ENCODE data around the gene CTDSP2.

Gene CTDSP2

GRCh38 chr12:57781244-57781643 is 65.3 kb downstream of the CTDSP2 start:
- Mint-ChIP-seq H3K27ac (no peak overlapping the region), H3K4me1 (peaks cover 13% of the 10 kb centered on the region), H3K27me3 (ENCODE audit: low read depth, poor library complexity) (peaks cover 12% of the 10 kb centered on the region), H3K4me3 (no peak overlapping the region), H3K9me3 (no peaks in the 10 kb centered on the region), H3K36me3 (ENCODE audit: low read depth) (peaks cover 19% of the 10 kb centered on the region)
- no peak for TF ChIP-seq CTCF (IDR thresholded peaks at IDR 0.05)
- no peak for DNase-seq

GRCh38 chr12:57780284-57780897 is 66.1 kb downstream of the CTDSP2 start:
- TF ChIP-seq CTCF (IDR thresholded peaks at IDR 0.05), result no peak
- no peak overlapping the region for H3K4me3 Mint-ChIP-seq
- H3K27me3 Mint-ChIP-seq (ENCODE audit: low read depth, poor library complexity), result peaks cover 15% of the 10 kb centered on the region
- H3K4me1 Mint-ChIP-seq, result peaks cover 13% of the 10 kb centered on the region
- H3K27ac Mint-ChIP-seq, result no peak overlapping the region
- H3K36me3 Mint-ChIP-seq (ENCODE audit: low read depth), result peaks cover 22% of the 10 kb centered on the region
- no peaks in the 10 kb centered on the region for H3K9me3 Mint-ChIP-seq
- no peak for DNase-seq

- Mint-ChIP-seq H3K27me3 (ENCODE audit: low read depth, poor library complexity) (peaks cover 15% of the 10 kb centered on the region), H3K36me3 (ENCODE audit: low read depth) (peaks cover 22% of the 10 kb centered on the region), H3K9me3 (no peaks in the 10 kb centered on the region), H3K4me3 (no peak overlapping the region), H3K27ac (no peak overlapping the region), H3K4me1 (peaks cover 13% of the 10 kb centered on the region)
- no peak for TF ChIP-seq CTCF (IDR thresholded peaks at IDR 0.05)
- DNase-seq, result no peak
Measured at GRCh38 chr12:57779736-57780135, 66.8 kb downstream of the CTDSP2 start.

- H3K27me3 Mint-ChIP-seq (ENCODE audit: low read depth, poor library complexity), result peaks cover 17% of the 10 kb centered on the region
- no peak overlapping the region for H3K4me3 Mint-ChIP-seq
- peaks cover 6% of the 10 kb centered on the region for H3K4me1 Mint-ChIP-seq
- TF ChIP-seq CTCF (IDR thresholded peaks at IDR 0.05), result no peak
- peaks cover 17% of the 10 kb centered on the region for H3K36me3 Mint-ChIP-seq (ENCODE audit: low read depth)
- H3K27ac Mint-ChIP-seq, result no peak overlapping the region
- no peaks in the 10 kb centered on the region for H3K9me3 Mint-ChIP-seq
- no peak for DNase-seq
Measured at GRCh38 chr12:57777911-57778310, 68.6 kb downstream of the CTDSP2 start.

GRCh38 chr12:57777367-57777766 is 69.2 kb downstream of the CTDSP2 start:
- peaks cover 6% of the 10 kb centered on the region for H3K4me1 Mint-ChIP-seq
- H3K27me3 Mint-ChIP-seq (ENCODE audit: low read depth, poor library complexity), result peaks cover 18% of the 10 kb centered on the region
- no peak overlapping the region for H3K27ac Mint-ChIP-seq
- H3K4me3 Mint-ChIP-seq, result no peak overlapping the region
- H3K9me3 Mint-ChIP-seq, result no peaks in the 10 kb centered on the region
- no peak for DNase-seq
- no peak for TF ChIP-seq CTCF (IDR thresholded peaks at IDR 0.05)
- H3K36me3 Mint-ChIP-seq (ENCODE audit: low read depth), result peaks cover 17% of the 10 kb centered on the region

- TF ChIP-seq CTCF (IDR thresholded peaks at IDR 0.05), result no peak
- H3K9me3 Mint-ChIP-seq, result no peaks in the 10 kb centered on the region
- peaks cover 14% of the 10 kb centered on the region for H3K4me1 Mint-ChIP-seq
- H3K27ac Mint-ChIP-seq, result no peak overlapping the region
- H3K4me3 Mint-ChIP-seq, result no peak overlapping the region
- no peak for DNase-seq
- H3K36me3 Mint-ChIP-seq (ENCODE audit: low read depth), result peaks cover 17% of the 10 kb centered on the region
- H3K27me3 Mint-ChIP-seq (ENCODE audit: low read depth, poor library complexity), result peaks cover 21% of the 10 kb centered on the region
Measured at GRCh38 chr12:57776247-57776587, 70.3 kb downstream of the CTDSP2 start.
